UCSD-AML1 (cell line): ENCODE results near the gene HP.
A peak's percentile ranks its signal among the peaks of the same experiment; 100 is the strongest.
"Not testable (repeated sequence)": the region's sequence is repeated elsewhere in the genome, so short reads cannot be mapped to it uniquely, and the experiment has no call there.

Experiments
- DNase-seq: peaks from one replicate; lab custom pipeline; 2025; ENCODE audit not compliant: unreplicated experiment; lab: John Stamatoyannopoulos, UW

The HP gene, protein sequence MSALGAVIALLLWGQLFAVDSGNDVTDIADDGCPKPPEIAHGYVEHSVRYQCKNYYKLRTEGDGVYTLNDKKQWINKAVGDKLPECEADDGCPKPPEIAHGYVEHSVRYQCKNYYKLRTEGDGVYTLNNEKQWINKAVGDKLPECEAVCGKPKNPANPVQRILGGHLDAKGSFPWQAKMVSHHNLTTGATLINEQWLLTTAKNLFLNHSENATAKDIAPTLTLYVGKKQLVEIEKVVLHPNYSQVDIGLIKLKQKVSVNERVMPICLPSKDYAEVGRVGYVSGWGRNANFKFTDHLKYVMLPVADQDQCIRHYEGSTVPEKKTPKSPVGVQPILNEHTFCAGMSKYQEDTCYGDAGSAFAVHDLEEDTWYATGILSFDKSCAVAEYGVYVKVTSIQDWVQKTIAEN

DNA sequence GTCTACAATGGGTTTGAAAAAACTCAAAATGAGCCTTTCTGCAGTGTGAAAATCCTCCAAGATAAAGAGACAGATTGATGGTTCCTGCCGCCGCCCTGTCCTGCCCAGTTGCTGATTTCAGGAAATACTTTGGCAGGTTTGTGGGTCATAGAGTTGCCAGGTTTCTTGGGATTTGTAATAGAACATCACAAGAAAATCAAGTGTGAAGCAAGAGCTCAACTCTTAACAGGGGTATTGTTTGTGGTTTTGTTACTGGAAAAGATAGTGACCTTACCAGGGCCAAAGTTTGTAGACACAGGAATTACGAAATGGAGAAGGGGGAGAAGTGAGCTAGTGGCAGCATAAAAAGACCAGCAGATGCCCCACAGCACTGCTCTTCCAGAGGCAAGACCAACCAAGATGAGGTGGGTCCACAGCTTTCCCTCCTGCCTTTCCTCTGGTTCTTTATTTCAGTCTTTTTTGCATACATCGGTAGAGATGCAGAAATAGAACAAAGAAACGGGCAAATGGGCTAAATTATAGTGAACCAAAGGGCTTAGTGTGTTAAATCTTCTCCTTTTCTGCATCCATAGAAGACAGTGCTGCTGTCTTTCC, at the start of gene HP:
Gene HP (plus strand): TSS at position 252 of the 594 bp plus-strand sequence. CDS start 148 bp downstream, at position 400.
- not testable (repeated sequence) for DNase-seq

GRCh38 chr16:72008065-72008423, 46.3 kb upstream of the HP start:
- not testable (repeated sequence) for DNase-seq

DNA sequence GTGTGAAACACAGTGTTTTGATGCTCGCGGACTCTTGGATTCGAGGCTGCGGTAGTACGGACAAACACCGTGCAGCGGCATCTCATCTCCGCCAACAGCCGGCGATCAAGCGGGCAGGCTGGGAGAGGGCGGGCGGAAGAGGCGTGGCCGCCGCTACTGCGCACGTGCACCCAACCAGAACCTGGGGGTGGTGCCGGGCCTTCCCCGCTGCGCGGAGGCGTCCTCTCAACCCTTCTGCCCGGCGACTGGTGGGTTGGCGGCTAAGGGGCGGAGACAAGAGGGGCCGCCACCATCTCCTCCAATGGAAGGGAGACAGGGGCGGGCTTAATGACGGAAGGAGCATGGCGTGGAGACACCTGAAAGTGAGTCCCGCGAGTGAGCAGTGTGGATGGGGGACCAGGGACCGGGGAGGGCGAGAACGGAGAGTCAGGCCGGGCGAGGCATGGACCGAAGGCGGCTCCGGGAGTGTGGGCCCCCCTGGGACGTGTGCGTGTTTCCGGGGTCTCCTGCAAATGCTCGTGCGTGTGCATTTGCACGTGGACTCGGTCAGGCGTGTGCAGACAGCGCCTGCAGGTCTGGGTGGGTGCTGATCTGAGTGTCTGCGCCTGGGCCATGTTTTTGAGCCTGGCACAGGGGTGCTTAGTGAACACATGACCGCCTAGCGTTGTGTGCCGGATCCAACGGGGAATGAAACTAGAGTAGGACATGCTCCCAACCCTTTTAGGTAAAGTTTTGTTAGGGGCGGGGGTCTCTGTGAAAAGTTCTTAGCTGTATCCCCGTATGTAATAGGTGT, 45.7 kb upstream of the HP start, which contains the start of gene DHODH:
Gene DHODH (plus strand): TSS at position 321 of the 793 bp plus-strand sequence. CDS start 21 bp downstream, at position 342.
- DNase-seq, result peak; percentile 98

DNA sequence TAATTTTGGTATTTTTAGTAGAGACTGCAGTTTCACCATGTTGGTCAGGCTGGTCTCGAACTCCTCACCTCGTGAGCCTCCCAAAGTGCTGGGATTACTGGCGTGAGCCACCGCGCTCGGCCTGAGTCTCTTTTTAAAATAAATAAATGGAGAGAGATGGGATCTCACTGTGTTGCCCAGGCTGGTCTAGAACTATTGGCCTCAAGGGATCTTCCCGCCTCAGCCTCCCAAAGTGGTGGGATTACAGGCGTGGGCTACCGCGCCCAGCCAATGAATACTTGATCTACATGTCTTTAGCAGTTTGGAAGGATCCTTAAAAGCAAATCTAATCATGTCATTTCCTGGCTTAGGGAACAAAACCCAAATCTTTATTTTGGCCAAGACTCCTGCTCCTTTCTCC, 44.5 kb upstream of the HP start:
- DNase-seq, result no peak

DNA sequence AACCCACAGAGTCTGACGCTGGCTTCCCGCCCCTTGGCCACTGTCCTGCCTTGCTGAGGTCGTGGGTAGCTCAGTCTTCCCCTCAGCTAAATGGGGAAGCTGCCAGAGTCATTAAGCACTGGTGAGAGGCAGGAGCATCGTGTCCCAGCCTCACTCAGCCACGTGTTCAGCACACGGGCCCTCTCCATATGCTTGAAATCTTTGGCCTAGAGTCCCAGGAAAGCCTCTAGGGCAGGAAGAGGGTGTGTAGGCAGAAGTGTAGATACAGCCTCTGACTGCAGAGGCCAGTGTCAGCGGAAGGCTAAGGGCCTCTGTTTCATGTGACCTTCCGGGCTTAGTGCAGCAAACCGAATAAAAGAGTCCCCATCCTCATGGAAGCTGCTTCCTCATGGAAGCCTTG, 41.7 kb upstream of the HP start:
- DNase-seq, result no peak

GRCh38 chr16:72013389-72013788, 40.9 kb upstream of the HP start:
- DNase-seq, result peak; percentile 36

DNA sequence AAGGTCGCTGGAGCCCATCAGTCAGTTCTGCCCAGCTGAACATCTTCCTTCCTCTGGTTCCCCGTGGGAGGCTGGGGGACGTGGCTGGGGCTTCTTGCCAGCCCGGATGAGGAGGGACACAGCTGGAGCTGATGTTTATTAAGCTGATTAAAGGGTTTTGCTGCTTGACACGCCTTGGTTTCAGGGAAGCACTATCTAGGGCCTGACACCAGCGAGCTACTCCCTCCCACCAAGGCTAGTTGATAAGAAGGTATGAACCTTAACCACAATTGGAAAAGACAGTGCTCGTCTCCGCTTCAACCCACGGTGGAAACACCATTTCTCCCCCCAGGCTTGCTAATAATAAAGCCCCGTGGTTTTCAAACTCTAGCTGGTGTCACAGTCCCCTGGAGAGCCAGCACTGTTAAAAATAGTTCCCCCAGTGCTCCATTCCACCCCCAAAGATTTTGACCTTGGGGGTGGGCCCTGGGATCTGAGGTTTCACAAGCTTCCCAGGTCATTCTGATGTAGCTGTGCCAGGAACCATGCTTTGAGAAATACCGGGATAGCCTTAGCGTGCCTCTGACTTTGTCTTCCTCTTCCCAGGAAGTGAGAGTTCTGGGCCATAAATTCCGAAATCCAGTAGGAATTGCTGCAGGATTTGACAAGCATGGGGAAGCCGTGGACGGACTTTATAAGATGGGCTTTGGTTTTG, 40.3 kb upstream of the HP start:
- DNase-seq, result peak; percentile 39

- no peak for DNase-seq
Observed at GRCh38 chr16:72014675-72015074, 39.6 kb upstream of the HP start.

- DNase-seq, result no peak
Observed at GRCh38 chr16:72015124-72015523, 39.2 kb upstream of the HP start.

DNA sequence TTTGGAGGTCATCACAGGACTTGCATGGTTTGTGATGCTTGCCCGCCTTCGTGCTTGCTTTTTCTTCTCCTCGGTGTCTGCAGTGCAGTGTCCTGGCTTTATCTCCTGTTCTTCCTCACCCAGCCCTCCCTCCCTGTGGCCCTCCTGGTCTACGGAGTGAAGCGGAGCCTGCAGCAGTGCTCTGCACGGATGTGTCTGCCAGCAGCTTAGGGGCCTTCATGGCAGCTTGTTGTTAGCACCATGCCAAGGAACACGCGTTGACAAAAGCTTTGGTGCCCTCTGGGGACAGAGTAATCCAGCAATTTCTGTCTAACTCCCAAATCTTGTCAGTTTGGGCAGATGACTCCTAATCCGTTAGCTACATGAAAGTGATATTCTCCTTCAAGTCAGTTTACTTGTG, 35.8 kb upstream of the HP start:
- DNase-seq, result no peak

DNA sequence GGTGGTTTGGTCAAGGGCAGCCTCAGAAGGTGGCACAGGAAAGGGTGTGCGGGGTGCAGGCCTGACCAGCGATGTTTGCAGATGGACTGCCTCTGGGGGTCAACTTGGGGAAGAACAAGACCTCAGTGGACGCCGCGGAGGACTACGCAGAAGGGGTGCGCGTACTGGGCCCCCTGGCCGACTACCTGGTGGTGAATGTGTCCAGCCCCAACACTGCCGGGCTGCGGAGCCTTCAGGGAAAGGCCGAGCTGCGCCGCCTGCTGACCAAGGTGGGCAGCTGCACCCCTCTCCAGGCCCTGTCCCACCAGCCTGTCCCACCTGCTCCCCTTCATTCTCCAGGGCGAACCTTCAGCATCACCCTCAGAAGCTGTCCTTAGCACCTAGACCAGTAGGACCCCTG, 33.3 kb upstream of the HP start:
- DNase-seq, result no peak

- DNase-seq, result no peak
Observed at GRCh38 chr16:72022127-72022526, 32.2 kb upstream of the HP start.

DNA sequence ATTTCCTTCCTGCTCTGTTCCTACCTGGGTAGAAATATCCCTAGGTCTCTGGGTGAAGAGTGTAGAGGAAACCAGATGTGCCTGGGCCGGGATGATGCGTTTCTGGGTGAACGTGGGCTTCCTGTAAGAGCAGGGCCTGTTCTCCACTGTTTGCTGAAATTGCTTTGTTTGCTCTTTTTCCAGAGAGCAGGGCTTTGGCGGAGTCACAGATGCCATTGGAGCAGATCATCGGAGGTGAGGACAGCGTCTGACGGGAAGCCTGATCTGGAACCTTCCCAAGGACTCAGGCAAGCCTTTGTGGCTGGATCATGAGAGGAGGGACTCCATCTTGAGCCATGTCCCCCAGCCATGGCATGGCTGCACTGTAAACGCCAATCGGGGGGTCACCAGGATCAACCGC, 30.3 kb upstream of the HP start:
- no peak for DNase-seq

- no peak for DNase-seq
Observed at GRCh38 chr16:72024862-72025382, 29.4 kb upstream of the HP start.

DNA sequence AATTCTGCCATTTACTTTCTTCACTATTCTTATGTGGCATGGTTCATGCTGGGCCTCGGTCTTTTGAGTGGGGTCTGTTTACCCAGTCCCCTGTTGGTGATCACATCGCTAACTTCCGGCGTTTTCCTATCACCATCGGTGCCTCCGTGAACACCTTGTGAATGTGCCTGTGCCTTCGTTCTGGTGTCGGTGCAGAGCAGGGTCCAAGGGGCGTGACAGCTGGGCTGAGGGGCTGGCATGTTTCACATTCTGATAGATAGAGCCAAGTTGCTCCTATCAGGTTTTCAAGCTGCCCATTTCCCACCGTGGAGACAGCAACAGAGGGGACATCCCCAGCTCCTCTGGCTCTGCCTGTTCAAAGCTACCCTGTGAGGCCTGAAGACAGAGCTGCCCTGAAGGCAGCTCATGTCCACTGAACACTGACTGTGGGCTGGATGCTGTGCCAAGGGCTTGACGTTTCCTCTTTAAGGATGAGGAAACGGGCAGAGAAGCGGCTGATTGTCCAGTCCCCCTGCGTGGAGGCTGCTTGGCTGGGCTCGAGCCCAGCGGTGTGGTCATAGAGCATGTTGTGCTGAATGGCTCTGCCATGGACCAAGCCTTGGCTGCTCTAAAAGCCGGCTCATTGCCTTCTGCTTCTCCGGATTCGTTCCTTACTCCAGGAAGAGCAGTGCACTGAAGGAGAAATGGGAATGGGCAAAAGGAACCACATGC, 28.7 kb upstream of the HP start:
- DNase-seq, result no peak

- no peak for DNase-seq
Observed at GRCh38 chr16:72027669-72028378, 26.5 kb upstream of the HP start.

DNA sequence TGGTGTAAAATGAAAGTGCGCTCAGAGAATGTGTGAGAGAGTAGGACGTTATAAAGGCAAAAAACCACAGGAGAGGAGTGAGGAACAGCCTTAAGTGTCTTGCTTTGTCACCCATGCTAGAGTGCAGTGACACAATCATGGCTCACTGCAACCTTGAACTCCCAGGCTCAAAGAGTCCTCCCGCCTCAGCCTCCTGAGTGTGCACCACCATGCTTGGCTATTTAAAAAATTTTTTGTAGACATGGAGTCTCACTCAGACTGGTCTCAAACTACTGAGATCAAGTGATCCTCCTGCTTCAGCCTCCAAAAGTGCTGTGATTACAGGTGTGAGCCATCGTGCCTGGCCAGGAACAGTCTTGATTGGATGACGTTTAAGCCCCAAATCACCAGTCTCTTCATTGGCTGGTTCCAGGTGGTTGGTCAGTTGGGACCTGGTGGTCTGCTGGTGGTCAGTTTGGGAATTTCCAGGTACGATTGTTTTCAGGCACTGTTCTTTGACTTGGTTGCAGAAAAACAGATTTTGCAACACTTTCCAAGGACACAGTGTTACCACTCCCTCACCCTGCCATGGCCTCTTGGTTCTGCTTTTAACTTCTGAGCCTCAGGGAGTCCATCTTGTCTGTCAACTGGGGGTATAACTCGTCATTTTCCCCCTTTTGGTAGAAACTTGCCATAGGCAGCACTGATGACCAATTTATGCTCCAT, 24.6 kb upstream of the HP start:
- no peak for DNase-seq

GRCh38 chr16:72033437-72033836, 20.9 kb upstream of the HP start:
- DNase-seq, result no peak

GRCh38 chr16:72036098-72036497, 18.2 kb upstream of the HP start:
- no peak for DNase-seq
